IMR-90 (cell line): ENCODE measurements around the gene SLC6A20.

ENCODE experiments used
- CEBPB ChIP-seq: IDR thresholded peaks from 2 replicates; pipeline ENCODE4 v1.6.1; 2012; ENCODE audit warnings: low read depth, low read length, improper control_type of control experiment
- CHD1 ChIP-seq: IDR thresholded peaks from 2 replicates; pipeline ENCODE4 v1.6.1; 2012; ENCODE audit warnings: low read depth, low read length, improper control_type of control experiment
- CTCF ChIP-seq: conservative IDR thresholded peaks from 2 replicates; pipeline ENCODE4 v1.5.1; 2012; ENCODE audit warnings: mild to moderate bottlenecking, low read depth, low read length, improper control_type of control experiment
- FOS ChIP-seq: fragments of 150-350 bp; IDR thresholded peaks from 2 replicates; pipeline ENCODE4 v1.6.1; 2016; ENCODE audit warnings: low read depth, low read length
- MAZ ChIP-seq: IDR thresholded peaks from 2 replicates; pipeline ENCODE4 v1.6.1; 2012; ENCODE audit warnings: low read depth, mild to moderate bottlenecking, low read length, improper control_type of control experiment, moderate library complexity, borderline replicate concordance
- MXI1 ChIP-seq: IDR thresholded peaks from 2 replicates; pipeline ENCODE4 v1.6.1; 2012; ENCODE audit warnings: low read depth, mild to moderate bottlenecking, low read length, moderate library complexity, borderline replicate concordance
- POLR2A ChIP-seq: IDR thresholded peaks from 2 replicates; pipeline ENCODE4 v1.6.1; 2012; ENCODE audit warnings: mild to moderate bottlenecking, low read depth, low read length
- RAD21 ChIP-seq: IDR thresholded peaks from 2 replicates; pipeline ENCODE4 v1.6.1; 2012; ENCODE audit warnings: low read length, improper control_type of control experiment
- RFX5 ChIP-seq: IDR thresholded peaks from 2 replicates; pipeline ENCODE4 v1.8.0; 2012; ENCODE audit warnings: low read depth, mild to moderate bottlenecking, low read length, moderate library complexity
- SMC3 ChIP-seq: fragments of 150-350 bp; IDR thresholded peaks from 2 replicates; pipeline ENCODE4 v1.6.1; 2016; ENCODE audit warnings: low read depth, mild to moderate bottlenecking, antibody characterized with exemption, low read length, moderate library complexity

- TF ChIP-seq POLR2A = no peak
- TF ChIP-seq RFX5 = no peak
- no peak for TF ChIP-seq CTCF
- TF ChIP-seq CEBPB = no peak
- no peak for TF ChIP-seq FOS
- TF ChIP-seq MXI1 = no peak
- no peak for TF ChIP-seq RAD21
- TF ChIP-seq MAZ = no peak
- no peak for TF ChIP-seq SMC3
- TF ChIP-seq CHD1 = no peak
Measured at GRCh38 chr3:45753095-45753494, 43.2 kb downstream of the SLC6A20 start.
